HepG2 (cell line): ENCODE results near the gene DNASE1L2. TPM values are rescaled to one million over a fixed set of nuclear protein-coding genes. Genes with fewer than 3 reads are reported as not detected.

Source experiments
- ARNT2 ChIP-seq: sonication (generic); formaldehyde crosslinking; IDR thresholded peaks from 2 replicates; pipeline ENCODE4 v1.8.0; 2022; ENCODE audit warnings: mild to moderate bottlenecking, low read depth, missing genetic modification reagents, moderate library complexity
- ASH2L ChIP-seq: fragments of 300-600, 200-600 bp; sonication (generic); IDR thresholded peaks from 2 replicates; pipeline ENCODE4 v1.7.0; 2017; ENCODE audit warnings: low read depth, mild to moderate bottlenecking, moderate library complexity, mixed read lengths, low read length; ENCODE audit not compliant: insufficient read length
- BCL6 ChIP-seq: IDR thresholded peaks from 2 replicates; pipeline ENCODE4 v1.6.1; 2016; ENCODE audit warnings: missing genetic modification reagents, missing compliant biosample characterization
- CAMTA2 ChIP-seq: sonication (generic); formaldehyde crosslinking; IDR thresholded peaks from 2 replicates; pipeline ENCODE4 v1.4.0; 2020; ENCODE audit warnings: mild to moderate bottlenecking, missing genetic modification reagents, borderline replicate concordance
- ESRRA ChIP-seq: sonication (generic); formaldehyde crosslinking; IDR thresholded peaks from 2 replicates; pipeline ENCODE4 v1.5.1; 2020; ENCODE audit warnings: mild to moderate bottlenecking, low read depth, missing genetic modification reagents
- FOXO1 ChIP-seq: sonication (generic); formaldehyde crosslinking; IDR thresholded peaks from 2 replicates; pipeline ENCODE4 v1.4.0; 2020; ENCODE audit warnings: missing genetic modification reagents
- KLF13 ChIP-seq: sonication (generic); formaldehyde crosslinking; IDR thresholded peaks from 2 replicates; pipeline ENCODE4 v1.4.0; 2020; ENCODE audit warnings: mild to moderate bottlenecking, missing genetic modification reagents
- NFKBIZ ChIP-seq: IDR thresholded peaks from 2 replicates; pipeline ENCODE4 v1.6.1; 2018; ENCODE audit warnings: missing genetic modification reagents, missing compliant biosample characterization
- RFXANK ChIP-seq: IDR thresholded peaks from 2 replicates; pipeline ENCODE4 v1.6.1; 2016
- SMAD1 ChIP-seq: sonication (generic); formaldehyde crosslinking; IDR thresholded peaks from 2 replicates; pipeline ENCODE4 v1.4.0; 2020; ENCODE audit warnings: missing genetic modification reagents, low read depth, mild to moderate bottlenecking, borderline replicate concordance
- SNRNP70 ChIP-seq: fragments of 200-400 bp; formaldehyde crosslinking; IDR thresholded peaks from 2 replicates; pipeline ENCODE4 v1.6.1; 2017; ENCODE audit warnings: mild to moderate bottlenecking, low read depth, low read length, moderate library complexity
- SP1 ChIP-seq, 2 experiments: fragments of 450-650 bp in 1 of 2; sonication (generic) in 1 of 2; formaldehyde crosslinking in 1 of 2; IDR thresholded peaks; 2 replicates each; pipeline versions ENCODE4 v1.4.0 to v1.6.1; 2016 to 2020; ENCODE audit warnings: missing genetic modification reagents in 1 of 2
- SP4 ChIP-seq: sonication (generic); formaldehyde crosslinking; IDR thresholded peaks from 2 replicates; pipeline ENCODE4 v1.8.1; 2023; ENCODE audit warnings: mild to moderate bottlenecking, missing genetic modification reagents
- TGIF2 ChIP-seq: IDR thresholded peaks from 2 replicates; pipeline ENCODE4 v1.6.1; 2016; ENCODE audit warnings: control low read depth, missing compliant biosample characterization
- YY1 ChIP-seq: IDR thresholded peaks from 2 replicates; pipeline ENCODE4 v1.6.1; 2011; ENCODE audit warnings: low read length, low read depth, moderate library complexity, mild to moderate bottlenecking; ENCODE audit not compliant: insufficient read depth, insufficient replicate concordance
- ZBTB1 ChIP-seq: sonication (generic); formaldehyde crosslinking; IDR thresholded peaks from 2 replicates; pipeline ENCODE4 v1.4.0; 2020; ENCODE audit warnings: missing genetic modification reagents, borderline replicate concordance
- ZBTB21 ChIP-seq: sonication (generic); formaldehyde crosslinking; IDR thresholded peaks from 2 replicates; pipeline ENCODE4 v1.4.0; 2020; ENCODE audit warnings: missing genetic modification reagents
- ZBTB8A ChIP-seq: sonication (generic); formaldehyde crosslinking; IDR thresholded peaks from 2 replicates; pipeline ENCODE4 v1.4.0; 2020; ENCODE audit warnings: mild to moderate bottlenecking, low read depth, missing genetic modification reagents, borderline replicate concordance
- ZNF264 ChIP-seq: sonication (generic); formaldehyde crosslinking; IDR thresholded peaks from 2 replicates; pipeline ENCODE4 v1.4.0; 2020; ENCODE audit warnings: missing genetic modification reagents
- ZNF354B ChIP-seq: sonication (generic); formaldehyde crosslinking; IDR thresholded peaks from 2 replicates; pipeline ENCODE4 v1.8.0; 2022; ENCODE audit warnings: mild to moderate bottlenecking, missing genetic modification reagents
- ZNF468 ChIP-seq: sonication (generic); formaldehyde crosslinking; IDR thresholded peaks from 2 replicates; pipeline ENCODE4 v1.8.0; 2022; ENCODE audit warnings: mild to moderate bottlenecking, moderate library complexity, missing genetic modification reagents
- ZNF530 ChIP-seq: sonication (generic); formaldehyde crosslinking; IDR thresholded peaks from 2 replicates; pipeline ENCODE4 v1.5.0; 2020; ENCODE audit warnings: low read depth, mild to moderate bottlenecking, missing genetic modification reagents
- ZNF547 ChIP-seq: sonication (generic); formaldehyde crosslinking; IDR thresholded peaks from 2 replicates; pipeline ENCODE4 v1.5.1; 2020; ENCODE audit warnings: mild to moderate bottlenecking, missing genetic modification reagents
- ZNF790 ChIP-seq: sonication (generic); formaldehyde crosslinking; IDR thresholded peaks from 2 replicates; pipeline ENCODE4 v1.8.0; 2022; ENCODE audit warnings: missing genetic modification reagents, mild to moderate bottlenecking, borderline replicate concordance
- ZZZ3 ChIP-seq: sonication (generic); formaldehyde crosslinking; IDR thresholded peaks from 2 replicates; pipeline ENCODE4 v1.4.0; 2020; ENCODE audit warnings: missing genetic modification reagents, mild to moderate bottlenecking, borderline replicate concordance
- polyA plus RNA-seq, 8 experiments: library from polyadenylated mRNA; depleted of rRNA in 3 of 8; stranded (reverse) in 7 of 8; unstranded in 1 of 8; fragments of >200 nt; fragmentation: Illumina TruSeq in 4 of 8; extraction: Trizol in 4 of 8; gene quantifications; 2 replicates each; pipeline versions ENCODE4 v1.2.1 to v1.2.3, GENCODE V29; 2011 to 2016; ENCODE audit warnings: low read depth in 4 of 8, missing spikeins in 1 of 8, mixed read lengths in 1 of 8; ENCODE audit not compliant: insufficient read depth in 1 of 8
- total RNA-seq, 5 experiments: library from RNA; depleted of rRNA; stranded (reverse); fragments of >200 nt; fragmentation: Illumina TruSeq; extraction: Trizol; gene quantifications; 2 replicates each; pipeline ENCODE4 v1.2.3, GENCODE V29; 2016; ENCODE audit warnings: low read depth in 1 of 5
- TF ChIP-seq, protein P1 (sequence below): sonication (generic); formaldehyde crosslinking; IDR thresholded peaks from 2 replicates; pipeline ENCODE4 v1.5.1; 2020; ENCODE audit warnings: mild to moderate bottlenecking, missing genetic modification reagents, moderate library complexity
- TF ChIP-seq, protein P2 (sequence below): sonication (generic); IDR thresholded peaks from 2 replicates; pipeline ENCODE4 v1.6.1; 2016; ENCODE audit warnings: low read depth, borderline replicate concordance

DNASE1L2 gene
- total and polyA plus RNA-seq, 2 of the 13 experiments (the other 11 are each of a cell fraction or from before 2014, with no cell fraction given) = 0.44 to 0.50 TPM

DNA sequence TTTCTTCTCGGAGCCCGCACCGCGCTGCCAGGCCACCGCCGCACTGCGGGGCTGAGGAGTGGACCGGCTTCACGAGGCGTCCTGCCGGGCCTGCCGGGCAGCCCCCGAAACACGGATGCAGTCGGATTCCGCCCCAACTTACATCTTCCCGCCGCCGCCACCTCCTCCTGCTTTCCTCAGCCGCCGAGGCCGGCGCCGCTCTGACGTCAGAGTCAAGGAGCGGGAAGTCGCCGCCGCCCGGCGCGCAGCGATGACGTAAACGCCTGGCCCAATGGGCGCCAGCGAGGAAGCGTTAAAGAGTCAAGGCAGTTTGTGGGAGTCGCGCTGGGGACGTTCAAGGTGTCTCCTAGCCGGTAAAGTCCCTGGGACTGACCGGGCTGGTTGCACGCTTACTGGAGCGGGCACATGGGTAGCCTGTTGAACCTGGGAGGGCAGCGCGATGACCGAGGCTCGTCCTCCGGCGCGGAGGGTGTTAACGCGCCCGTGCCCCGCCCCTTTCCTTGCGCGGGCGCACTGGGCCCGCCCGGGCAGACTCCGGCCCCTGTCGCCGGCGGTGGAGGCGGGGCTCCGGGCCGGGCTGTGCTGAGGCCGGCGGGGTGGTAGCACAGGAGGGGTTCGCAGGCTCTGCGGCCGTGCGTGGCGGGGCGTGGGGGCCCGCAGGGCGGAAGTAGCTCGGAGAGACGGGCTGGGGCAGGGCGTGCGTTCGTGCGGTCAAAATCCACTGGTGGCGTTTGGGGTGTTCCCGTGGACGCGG is 31.8 kb downstream of the DNASE1L2 start, which contains the start of gene RNPS1 (continued):
- TF ChIP-seq ASH2L (peak; percentile 86), ZZZ3 (CRISPR knock-in tag) (peak; percentile 99; the same call in 1 of the 2 replicates), ZNF354B (CRISPR knock-in tag) (no peak), ZNF790 (CRISPR knock-in tag) (peak; percentile 91), ZNF530 (no peak), ZNF547 (CRISPR knock-in tag) (peak; percentile 89; the same call in 1 of the 2 replicates), CAMTA2 (CRISPR knock-in tag) (peak; percentile 82), SMAD1 (CRISPR knock-in tag) (no peak; the same call in 1 of the 2 replicates), KLF13 (CRISPR knock-in tag) (peak; percentile 98), ZNF468 (CRISPR knock-in tag) (no peak), ARNT2 (CRISPR knock-in tag) (peak; percentile 91), ZNF264 (CRISPR knock-in tag) (0 out of 2 replicates have a peak, but pooled peaks have one; percentile 19), ZBTB1 (CRISPR knock-in tag) (0 out of 2 replicates have a peak, but pooled peaks have one; percentile 36), YY1 (peak; percentile 73), SNRNP70 (no peak), NFKBIZ (CRISPR knock-in tag) (peak; percentile 65), FOXO1 (peak; percentile 10; the same call in 1 of the 2 replicates), ESRRA (CRISPR knock-in tag) (peak; percentile 68; the same call in 1 of the 2 replicates), SP1 (IDR thresholded peaks at IDR 0.05) (no peak), SP1 (CRISPR knock-in tag; IDR thresholded peaks at IDR 0.05) (peak; percentile 74), BCL6 (CRISPR knock-in tag) (peak; percentile 42; the same call in 1 of the 2 replicates), RFXANK (CRISPR knock-in tag) (0 out of 2 replicates have a peak, but pooled peaks have one; percentile 47), ZBTB8A (CRISPR knock-in tag) (no peak), SP4 (CRISPR knock-in tag) (peak; percentile 91), ZBTB21 (CRISPR knock-in tag) (peak; percentile 89), TGIF2 (CRISPR knock-in tag) (peak; percentile 33; the same call in 1 of the 2 replicates)
- TF ChIP-seq, protein P1, sequence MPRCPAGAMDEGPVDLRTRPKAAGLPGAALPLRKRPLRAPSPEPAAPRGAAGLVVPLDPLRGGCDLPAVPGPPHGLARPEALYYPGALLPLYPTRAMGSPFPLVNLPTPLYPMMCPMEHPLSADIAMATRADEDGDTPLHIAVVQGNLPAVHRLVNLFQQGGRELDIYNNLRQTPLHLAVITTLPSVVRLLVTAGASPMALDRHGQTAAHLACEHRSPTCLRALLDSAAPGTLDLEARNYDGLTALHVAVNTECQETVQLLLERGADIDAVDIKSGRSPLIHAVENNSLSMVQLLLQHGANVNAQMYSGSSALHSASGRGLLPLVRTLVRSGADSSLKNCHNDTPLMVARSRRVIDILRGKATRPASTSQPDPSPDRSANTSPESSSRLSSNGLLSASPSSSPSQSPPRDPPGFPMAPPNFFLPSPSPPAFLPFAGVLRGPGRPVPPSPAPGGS (CRISPR knock-in tag) = peak; percentile 84
- TF ChIP-seq, protein P2, sequence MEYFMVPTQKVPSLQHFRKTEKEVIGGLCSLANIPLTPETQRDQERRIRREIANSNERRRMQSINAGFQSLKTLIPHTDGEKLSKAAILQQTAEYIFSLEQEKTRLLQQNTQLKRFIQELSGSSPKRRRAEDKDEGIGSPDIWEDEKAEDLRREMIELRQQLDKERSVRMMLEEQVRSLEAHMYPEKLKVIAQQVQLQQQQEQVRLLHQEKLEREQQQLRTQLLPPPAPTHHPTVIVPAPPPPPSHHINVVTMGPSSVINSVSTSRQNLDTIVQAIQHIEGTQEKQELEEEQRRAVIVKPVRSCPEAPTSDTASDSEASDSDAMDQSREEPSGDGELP = peak; percentile 53; the same call in 1 of the 2 replicates
